ENCODE results near the gene ANTKMT.

- TF ChIP-seq CTCF (IDR thresholded peaks at IDR 0.05; ENCODE audit: insufficient read depth, low read depth, low read length) (no peak), EZH2 (IDR thresholded peaks at IDR 0.05; ENCODE audit: insufficient read depth, low read length) (no peak)
Measured at GRCh38 chr16:768428-768827, 47.5 kb downstream of the ANTKMT start.

All from astrocyte (in vitro differentiated cells and primary cell).